ENCODE data around the gene ELK4. TPM values are rescaled to one million over a fixed set of nuclear protein-coding genes. Genes with fewer than 3 reads are reported as not detected.

Gene ELK4
- total and polyA plus RNA-seq, 2 of the 8 experiments (the other 6 are each of a cell fraction or from before 2014, with no cell fraction given): 2.9 to 26.3 TPM

DNA sequence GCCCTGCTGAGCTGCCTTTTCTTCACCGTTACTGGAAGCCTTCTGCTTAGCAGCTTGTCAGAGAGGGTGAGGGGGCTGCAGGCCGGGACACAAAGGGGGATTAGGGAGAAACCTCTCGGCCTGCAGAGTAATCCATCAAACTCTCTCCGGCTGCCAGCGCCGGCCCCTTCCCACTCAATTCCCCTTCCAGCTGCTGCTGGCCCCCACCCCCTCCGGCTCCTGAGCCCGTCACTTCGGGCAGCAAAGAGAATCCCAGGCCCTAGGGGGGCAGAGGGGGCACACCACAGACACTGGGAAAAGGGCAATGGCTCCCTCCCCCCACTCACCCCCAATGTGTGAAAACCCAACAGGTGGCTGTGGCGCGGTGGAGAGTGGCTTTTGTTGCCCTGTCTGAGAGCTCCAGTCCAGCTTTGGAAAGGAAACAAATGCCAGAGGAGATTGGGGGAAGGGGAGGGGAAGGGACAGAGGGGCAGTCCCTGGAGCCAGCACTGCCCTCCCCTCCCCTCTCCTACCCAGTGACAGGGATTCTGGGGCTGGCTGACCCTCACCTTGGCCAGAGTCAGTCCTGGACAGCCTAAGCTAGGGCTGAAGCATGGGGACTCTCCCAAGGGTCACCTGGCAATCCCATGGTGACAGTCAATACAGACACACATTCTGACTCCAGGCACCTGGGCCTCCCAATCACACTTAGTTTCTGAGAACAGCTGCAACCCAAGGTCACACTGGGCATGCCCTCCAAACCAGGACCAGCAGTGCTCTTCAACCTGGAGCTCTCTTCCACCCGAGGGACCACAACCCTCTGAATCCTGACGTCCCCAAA is 39.0 kb upstream of the ELK4 start:
- FAIRE-seq (no peak), DNase-seq (ENCODE audit: low read depth in 1 of 2, low spot score in 2 of 2) (peak in 1 of 2 experiments; percentile 70)
- Histone ChIP-seq H3K79me2 (ENCODE audit: control insufficient read depth in 1 of 2, insufficient read depth in 2 of 2, low read length in 2 of 2) (peaks cover 0 to 46% of the 10 kb centered on the region in 2 experiments; a peak in 2 of 4 replicates), H3K79me1 (ENCODE audit: low read depth, low read length) (peaks cover 15% of the 10 kb centered on the region), H3K4ac (replicated peaks; ENCODE audit: insufficient read length, low read depth, low read length) (peak overlapping the region; percentile 24), H4K5ac (ENCODE audit: insufficient read length, low read depth, low read length) (peak overlapping the region; percentile 92), H3K9ac (replicated peaks in 1 of 4; ENCODE audit: extremely low read depth in 1 of 4, low read depth in 3 of 4, low read length in 3 of 4) (peak overlapping the region in 2 of 4 experiments; percentile 43 to 48; a peak in 4 of 7 replicates), H2BK20ac (ENCODE audit: low read length) (peak overlapping the region; percentile 90), H3K18ac (ENCODE audit: extremely low read depth, low read length) (peak overlapping the region; percentile 96), H2AFZ (ENCODE audit: low read length) (no peak overlapping the region), H2BK15ac (ENCODE audit: low read length) (peak overlapping the region; percentile 99), H3K9me3 (ENCODE audit: insufficient read depth in 2 of 2, low read depth in 1 of 2, low read length in 1 of 2) (no peaks in the 10 kb centered on the region), H3K23me2 (ENCODE audit: low read depth, low read length) (no peaks in the 10 kb centered on the region), H3K4me1 (replicated peaks in 1 of 4; ENCODE audit: control insufficient read depth in 3 of 4, insufficient read depth in 4 of 4, low read length in 3 of 4) (peaks cover 17 to 53% (median 42%) of the 10 kb centered on the region in 4 experiments), H3K36me3 (ENCODE audit: control insufficient read depth in 2 of 4, insufficient read depth in 4 of 4, low read length in 3 of 4) (no peaks in the 10 kb centered on the region), H4K8ac (ENCODE audit: extremely low read depth, insufficient read depth, low read length) (peak overlapping the region; percentile 60; the same call in 1 of the 2 replicates), H3K14ac (ENCODE audit: insufficient read length) (no peak overlapping the region), H2BK12ac (ENCODE audit: low read depth, low read length) (peak overlapping the region; percentile 100), H3K23ac (ENCODE audit: insufficient read length) (no peak overlapping the region), H3K27ac (ENCODE audit: low read depth, low read length) (peak overlapping the region; percentile 81), H2BK5ac (ENCODE audit: low read depth, low read length) (peak overlapping the region; percentile 95), H3K4me3 (ENCODE audit: extremely low read depth in 1 of 4, insufficient read depth in 2 of 4, low read depth in 3 of 4, low read length in 4 of 4) (peak overlapping the region in 3 of 4 experiments; percentile 14 to 49 (median 32); a peak in 6 of 8 replicates), H4K91ac (replicated peaks; ENCODE audit: insufficient read length, low read length) (peak overlapping the region; percentile 56), H3K56ac (replicated peaks; ENCODE audit: insufficient read length, low read depth, low read length) (peak overlapping the region; percentile 52), H2BK120ac (replicated peaks; ENCODE audit: low read depth, low read length) (peak overlapping the region; percentile 34), H3K27me3 (replicated peaks in 1 of 4; ENCODE audit: control insufficient read depth in 3 of 4, extremely low read depth in 1 of 4, insufficient read depth in 3 of 4, low read length in 3 of 4) (no peaks in the 10 kb centered on the region), H4K20me1 (replicated peaks in 1 of 2; ENCODE audit: control insufficient read depth in 1 of 2, insufficient read depth in 2 of 2, low read length in 2 of 2) (no peaks in the 10 kb centered on the region), H2AK5ac (ENCODE audit: low read depth, low read length) (peak overlapping the region; percentile 93), H3K4me2 (ENCODE audit: insufficient read depth in 1 of 2, low read depth in 2 of 2, low read length in 2 of 2) (peak overlapping the region; percentile 64 to 77)
- ChIA-PET CTCF (ENCODE audit: partially characterized antibody) (interaction anchor here (0.6 to 18.5 kb wide), 11 partner anchors 8 to 274 kb away, joined by 3 to 856 read pairs (median 5); partner anchors contain the start of gene SLC45A3), POLR2A (ENCODE audit: partially characterized antibody) (interaction anchor here (0.9 to 19.3 kb wide), 12 partner anchors 9 to 78 kb away, joined by 3 to 241 read pairs (median 4); partner anchors contain the start of gene SLC45A3)
- WGBS, 2 experiments (ENCODE audit: extremely low coverage in 1 of 2, insufficient coverage in 1 of 2, insufficient read length in 1 of 2, insufficient replicate concordance in 2 of 2, low coverage in 1 of 2, low lambda C conversion rate in 2 of 2, missing lambda C conversion rate in 1 of 2): 19% methylated on average over 13 of the region's 13 CpGs; no CpG with 5 or more reads in 1 of the 2 experiments
- TF ChIP-seq RAD21 (IDR thresholded peaks at IDR 0.05 in 1 of 2, conservative IDR thresholded peaks at IDR 0.05 in 1 of 2; ENCODE audit: low read depth in 2 of 2, low read length in 2 of 2) (no peak), USF2 (IDR thresholded peaks at IDR 0.05; ENCODE audit: low read length) (no peak), JUND (IDR thresholded peaks at IDR 0.05; ENCODE audit: low read length) (0 out of 2 replicates have a peak, but pooled peaks have one; percentile 6), SUZ12 (IDR thresholded peaks at IDR 0.05; ENCODE audit: low read length) (no peak), CTBP2 (IDR thresholded peaks at IDR 0.05; ENCODE audit: borderline replicate concordance, insufficient read depth, insufficient read length, low read length) (peak; percentile 54), BRCA1 (IDR thresholded peaks at IDR 0.05; ENCODE audit: low read depth, low read length) (no peak), POU5F1 (IDR thresholded peaks at IDR 0.05; ENCODE audit: low read depth, low read length) (no peak)
- TF ChIP-seq, protein P1, sequence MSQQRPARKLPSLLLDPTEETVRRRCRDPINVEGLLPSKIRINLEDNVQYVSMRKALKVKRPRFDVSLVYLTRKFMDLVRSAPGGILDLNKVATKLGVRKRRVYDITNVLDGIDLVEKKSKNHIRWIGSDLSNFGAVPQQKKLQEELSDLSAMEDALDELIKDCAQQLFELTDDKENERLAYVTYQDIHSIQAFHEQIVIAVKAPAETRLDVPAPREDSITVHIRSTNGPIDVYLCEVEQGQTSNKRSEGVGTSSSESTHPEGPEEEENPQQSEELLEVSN (IDR thresholded peaks at IDR 0.05): peak; percentile 27; the same call in 1 of the 2 replicates
